Gastrocnemius medialis (tissue), 4 donors: ENCODE measurements around the gene SLC25A39. TPM values are rescaled to one million over a fixed set of nuclear protein-coding genes. Genes with fewer than 3 reads are reported as not detected.
A peak's percentile ranks its signal among the peaks of the same experiment; 100 is the strongest.
"Not testable (repeated sequence)": the region's sequence is repeated elsewhere in the genome, so short reads cannot be mapped to it uniquely, and the experiment has no call there.

Source experiments
- ATAC-seq, 2 donors: fragments of 150-250 bp; one replicate each; pipeline ENCODE4 v1.9.1; 2016
- DNase-seq, 2 donors: peaks; one replicate each; pipeline ENCODE4 v3.0.0-alpha.2; 2019
- H3K27ac ChIP-seq, 4 donors: fragments of 200-600 bp; sonication (generic); 1 replicate in 1 of 4; 2 replicates in 3 of 4; pipeline ENCODE4 v1.5.1; 2016 to 2018; ENCODE audit warnings: mild to moderate bottlenecking in 2 of 4, moderate library complexity in 1 of 4
- H3K27me3 ChIP-seq, 3 donors: fragments of 200-600 bp; sonication (generic) in 2 of 3; 1 replicate in 1 of 3; 2 replicates in 2 of 3; pipeline versions ENCODE4 v1.5.1 to v1.6.0; 2016 to 2019; ENCODE audit warnings: mild to moderate bottlenecking in 1 of 3, moderate library complexity in 1 of 3
- H3K36me3 ChIP-seq, 2 donors: fragments of 200-600 bp; sonication (generic) in 1 of 2; one replicate each; pipeline ENCODE4 v1.5.1; 2017 to 2018
- H3K4me1 ChIP-seq, 2 donors: fragments of 200-600 bp; sonication (generic) in 1 of 2; one replicate each; pipeline ENCODE4 v1.5.1; 2016 to 2017; ENCODE audit warnings: mild to moderate bottlenecking in 2 of 2
- H3K4me3 ChIP-seq, 4 donors: fragments of 200-600 bp; sonication (generic) in 3 of 4; 1 replicate in 1 of 4; 2 replicates in 3 of 4; pipeline ENCODE4 v1.5.1; 2016 to 2019; ENCODE audit warnings: mild to moderate bottlenecking in 2 of 4
- H3K9me3 ChIP-seq, 3 donors: fragments of 200-600 bp; sonication (generic) in 2 of 3; 1 replicate in 1 of 3; 2 replicates in 2 of 3; pipeline ENCODE4 v1.5.1; 2016 to 2019
- POLR2A ChIP-seq, 2 donors: fragments of 450-650 bp; IDR thresholded peaks; one replicate each; pipeline ENCODE4 v1.6.1; 2017; ENCODE audit warnings: antibody characterized with exemption in 2 of 2, mild to moderate bottlenecking in 2 of 2, moderate library complexity in 2 of 2
- in situ Hi-C, 4 donors: fragments of 200-750 bp; cut with MboI; loops; one replicate each; pipeline versions ENCODE4 v1.15.0 to v1.8.0; 2017; ENCODE audit warnings: low sequenced_read_pairs in 4 of 4
- intact Hi-C: fragments of 100-400 bp; cut with DNase I; formaldehyde crosslinking; loops from one replicate; pipeline ENCODE4 v1.15.1; 2023; ENCODE audit warnings: low total_unique reads
- total RNA-seq, 4 donors: library from RNA; depleted of rRNA; stranded (reverse); fragments of >200 nt; gene quantifications; one replicate each; pipeline versions ENCODE4 v1.1.0 to v1.2.3, GENCODE V29; 2016
- TF ChIP-seq, protein P1 (sequence below), 5 experiments: fragments of 450-650 bp in 3 of 5; fragments of 200-600 bp in 2 of 5; sonication (generic) in 2 of 5; IDR thresholded peaks in 4 of 5; conservative IDR thresholded peaks in 1 of 5; 1 replicate in 4 of 5; 2 replicates in 1 of 5; pipeline ENCODE4 v1.5.1; 2016 to 2019; ENCODE audit warnings: antibody characterized with exemption in 5 of 5, mild to moderate bottlenecking in 3 of 5, moderate library complexity in 3 of 5

SLC25A39 gene
- total RNA-seq, 4 donors from 2014 or later, result 36.7 to 44.2 (median 38.4) TPM

DNA sequence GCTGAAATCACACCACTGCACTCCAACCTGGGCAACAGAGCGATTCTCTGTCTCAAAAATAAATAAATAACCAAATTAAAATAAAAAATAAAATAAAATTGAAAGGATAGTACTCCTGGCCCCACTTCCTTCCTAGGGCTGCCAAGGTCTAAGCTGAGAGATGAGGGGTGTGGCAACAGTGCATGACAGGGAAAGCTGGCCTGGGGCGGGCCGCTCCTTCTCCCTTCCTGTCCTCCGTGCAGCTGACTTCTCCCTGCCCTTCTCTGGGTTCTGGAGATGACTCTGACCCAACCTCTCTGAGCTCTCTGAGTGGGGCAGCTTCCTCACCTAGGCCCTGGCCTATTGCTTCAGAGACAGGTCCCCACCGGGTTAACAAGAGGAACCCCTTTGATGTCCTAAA is 8.7 kb upstream of the SLC25A39 start:
- Histone ChIP-seq H3K27me3 (no peaks in the 10 kb centered on the region), H3K4me3 (no peak overlapping the region), H3K27ac (no peak overlapping the region), H3K4me1 (peaks cover 0 to 5% of the 10 kb centered on the region in 2 donors), H3K9me3 (no peaks in the 10 kb centered on the region), H3K36me3 (no peaks in the 10 kb centered on the region)
- in situ Hi-C loops (loop anchor here in 3 of 4 donors (5.0 to 10.0 kb wide), 3 partner anchors 121 to 131 kb away; no protein-coding TSS in a partner anchor), intact Hi-C loops (no loop called here)
- TF ChIP-seq, protein P1, sequence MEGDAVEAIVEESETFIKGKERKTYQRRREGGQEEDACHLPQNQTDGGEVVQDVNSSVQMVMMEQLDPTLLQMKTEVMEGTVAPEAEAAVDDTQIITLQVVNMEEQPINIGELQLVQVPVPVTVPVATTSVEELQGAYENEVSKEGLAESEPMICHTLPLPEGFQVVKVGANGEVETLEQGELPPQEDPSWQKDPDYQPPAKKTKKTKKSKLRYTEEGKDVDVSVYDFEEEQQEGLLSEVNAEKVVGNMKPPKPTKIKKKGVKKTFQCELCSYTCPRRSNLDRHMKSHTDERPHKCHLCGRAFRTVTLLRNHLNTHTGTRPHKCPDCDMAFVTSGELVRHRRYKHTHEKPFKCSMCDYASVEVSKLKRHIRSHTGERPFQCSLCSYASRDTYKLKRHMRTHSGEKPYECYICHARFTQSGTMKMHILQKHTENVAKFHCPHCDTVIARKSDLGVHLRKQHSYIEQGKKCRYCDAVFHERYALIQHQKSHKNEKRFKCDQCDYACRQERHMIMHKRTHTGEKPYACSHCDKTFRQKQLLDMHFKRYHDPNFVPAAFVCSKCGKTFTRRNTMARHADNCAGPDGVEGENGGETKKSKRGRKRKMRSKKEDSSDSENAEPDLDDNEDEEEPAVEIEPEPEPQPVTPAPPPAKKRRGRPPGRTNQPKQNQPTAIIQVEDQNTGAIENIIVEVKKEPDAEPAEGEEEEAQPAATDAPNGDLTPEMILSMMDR (IDR thresholded peaks at IDR 0.05 in 4 of 5, conservative IDR thresholded peaks at IDR 0.05 in 1 of 5), result no peak
- no peak for TF ChIP-seq POLR2A (IDR thresholded peaks at IDR 0.05)
- peak in 1 of 2 donors; percentile 32 for DNase-seq
- ATAC-seq, result no peak

DNA sequence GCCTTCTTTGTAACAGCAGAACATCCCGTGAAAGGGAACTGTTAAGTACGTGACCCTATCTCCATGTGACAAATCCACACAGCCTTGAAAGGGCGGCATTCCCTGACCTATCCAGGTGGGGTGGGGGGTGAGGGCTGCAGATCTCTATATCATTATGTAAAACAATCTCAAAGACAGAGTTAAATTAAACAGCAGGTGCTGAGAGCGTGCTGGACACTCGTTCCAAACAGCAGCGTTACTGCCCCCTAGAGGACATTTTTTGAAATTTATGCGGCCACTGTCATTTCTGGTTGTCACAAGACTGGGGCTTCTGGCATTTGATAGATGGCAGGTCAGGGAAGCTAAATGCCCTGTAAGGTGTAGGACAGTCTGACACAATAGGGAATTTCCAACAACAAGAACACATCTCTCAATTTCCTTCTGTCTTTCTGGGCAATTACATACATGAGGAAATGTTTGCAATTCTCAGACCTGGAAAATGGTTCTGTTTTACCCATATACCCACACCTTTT is 6.7 kb upstream of the SLC25A39 start:
- no peaks in the 10 kb centered on the region for H3K9me3 ChIP-seq
- no peak overlapping the region for H3K4me3 ChIP-seq
- H3K36me3 ChIP-seq, result no peaks in the 10 kb centered on the region
- peaks cover 4 to 5% of the 10 kb centered on the region in 2 donors for H3K4me1 ChIP-seq
- in situ Hi-C loops (loop anchor here in 3 of 4 donors (5.0 to 10.0 kb wide), 3 partner anchors 119 to 129 kb away; no protein-coding TSS in a partner anchor), intact Hi-C loops (loop anchor here (1.0 kb wide), 1 partner anchor 121 kb away; no protein-coding TSS in a partner anchor)
- no peak for TF ChIP-seq POLR2A (IDR thresholded peaks at IDR 0.05)
- TF ChIP-seq, protein P1 (IDR thresholded peaks at IDR 0.05 in 4 of 5, conservative IDR thresholded peaks at IDR 0.05 in 1 of 5), result peak; percentile 83 to 88 (median 85)
- DNase-seq (peak; percentile 56 to 78), ATAC-seq (peak; percentile 57 to 72)
- H3K27ac ChIP-seq, result peak overlapping the region; percentile 29 to 60 (median 47)
- H3K27me3 ChIP-seq, result no peaks in the 10 kb centered on the region

DNA sequence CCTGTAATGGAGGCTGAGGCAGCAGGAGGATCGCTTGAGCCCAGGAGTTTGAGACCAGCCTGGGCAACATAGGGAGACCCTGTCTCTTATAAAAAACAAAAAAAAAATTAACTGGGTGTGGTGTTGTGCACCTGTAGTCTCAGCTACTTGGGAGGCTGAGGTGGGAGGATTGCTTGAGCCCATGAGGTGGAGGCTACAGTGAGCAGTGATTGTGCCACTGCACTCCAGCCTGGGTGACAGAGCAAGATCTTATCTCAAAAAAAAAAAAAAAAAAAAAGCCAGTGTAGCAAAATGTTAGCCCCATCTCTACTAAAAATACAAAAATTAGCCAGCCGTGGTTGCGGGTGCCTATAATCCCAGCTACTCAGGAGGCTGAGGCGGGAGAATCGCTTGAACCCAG is 5.6 kb upstream of the SLC25A39 start:
- H3K27me3 ChIP-seq, H3K4me3 ChIP-seq, H3K36me3 ChIP-seq, H3K27ac ChIP-seq, DNase-seq, H3K9me3 ChIP-seq, ATAC-seq, intact Hi-C loops: not testable (repeated sequence)
- in situ Hi-C loops, result loop anchor here in 3 of 4 donors (5.0 to 10.0 kb wide), 3 partner anchors 118 to 128 kb away; no protein-coding TSS in a partner anchor
- H3K4me1 ChIP-seq, result peaks cover 10 to 14% of the 10 kb centered on the region in 2 donors

DNA sequence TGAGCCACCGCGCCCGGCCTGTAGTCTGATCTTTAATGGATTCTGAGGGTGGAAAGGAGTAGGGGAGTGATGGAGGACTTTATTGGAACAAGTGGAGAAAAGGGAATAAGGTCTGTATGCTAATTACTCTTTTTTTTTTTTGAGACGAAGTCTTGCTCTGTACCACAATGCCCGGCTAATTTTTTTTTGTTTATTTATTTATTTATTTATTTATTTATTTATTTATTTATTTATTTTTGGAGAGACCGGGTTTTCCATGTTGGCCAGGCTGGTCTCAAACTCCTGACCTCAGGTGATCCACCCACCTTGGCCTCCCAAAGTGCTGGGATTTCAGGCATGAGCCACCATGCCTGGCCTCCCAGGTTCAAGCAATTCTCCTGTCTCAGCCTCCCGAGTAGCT is 4.9 kb upstream of the SLC25A39 start:
- in situ Hi-C loops, result loop anchor here in 2 of 4 donors (5.0 to 10.0 kb wide), 2 partner anchors 127 to 185 kb away; partner anchors contain the start of gene HROB (in 1 of the 2)

DNA sequence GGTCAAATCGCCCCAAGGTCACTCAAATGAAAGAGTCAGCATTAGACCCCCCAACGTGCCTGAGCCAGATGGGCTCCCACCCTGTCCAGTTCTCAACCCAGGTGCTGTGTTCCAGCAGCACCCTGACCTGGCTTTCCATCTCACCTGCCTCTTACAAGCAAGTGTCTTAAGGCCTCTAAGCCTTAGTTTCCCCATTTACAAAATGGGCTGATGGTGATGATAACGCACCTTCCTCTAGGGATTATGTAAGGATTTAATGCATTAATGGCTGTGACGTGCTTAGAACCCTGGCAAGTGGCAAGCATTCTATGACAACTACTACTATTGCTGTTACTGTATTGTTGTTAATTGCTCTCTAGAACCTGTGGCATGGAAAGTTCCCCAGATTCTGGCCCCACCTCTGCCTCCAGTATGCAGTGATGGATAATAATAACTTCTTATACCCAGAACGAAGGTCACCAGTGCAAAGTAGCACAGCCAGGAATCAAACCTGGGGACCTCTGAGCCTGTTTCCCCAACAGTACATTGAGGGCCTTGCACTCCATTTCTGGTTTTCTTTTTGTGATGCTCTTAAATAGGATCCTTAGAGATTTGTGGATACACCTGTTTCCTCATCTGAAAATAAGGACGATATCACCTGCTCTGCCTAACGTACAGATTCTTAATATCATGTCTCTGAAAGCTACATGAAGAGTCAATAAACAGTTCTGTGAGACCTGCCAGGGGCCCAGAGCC is 3.3 kb upstream of the SLC25A39 start:
- DNase-seq (no peak), ATAC-seq (no peak)
- Histone ChIP-seq H3K36me3 (no peaks in the 10 kb centered on the region), H3K9me3 (no peaks in the 10 kb centered on the region), H3K27ac (peak overlapping the region in 2 of 4 donors; percentile 72 to 86), H3K4me3 (no peak overlapping the region), H3K27me3 (no peaks in the 10 kb centered on the region), H3K4me1 (peaks cover 16 to 28% of the 10 kb centered on the region in 2 donors)
- TF ChIP-seq POLR2A (IDR thresholded peaks at IDR 0.05), result no peak
- TF ChIP-seq, protein P1 (IDR thresholded peaks at IDR 0.05 in 4 of 5, conservative IDR thresholded peaks at IDR 0.05 in 1 of 5), result no peak
- intact Hi-C loops, result loop anchor here (5.0 kb wide), 1 partner anchor 206 kb away; the partner anchor contains the start of gene HDAC5
- in situ Hi-C loops, result loop anchor here in 2 of 4 donors (5.0 to 10.0 kb wide), 2 partner anchors 126 to 183 kb away; partner anchors contain the start of gene HROB (in 1 of the 2)

More for the DNA sequence above, 4.9 kb upstream of the SLC25A39 start:
- not testable (repeated sequence) for ATAC-seq, DNase-seq, H3K4me3 ChIP-seq, H3K27ac ChIP-seq, H3K27me3 ChIP-seq, H3K9me3 ChIP-seq, H3K36me3 ChIP-seq
- peaks cover 10 to 14% of the 10 kb centered on the region in 2 donors for H3K4me1 ChIP-seq
- intact Hi-C loops, result loop anchor here (5.0 kb wide), 1 partner anchor 207 kb away; the partner anchor contains the start of gene HDAC5
